Measurements from ENCODE around the gene MINDY4. TPM values are rescaled to one million over a fixed set of nuclear protein-coding genes. Genes with fewer than 3 reads are reported as not detected.

The MINDY4 gene
- total and polyA plus RNA-seq, 2 of the 8 experiments (the other 6 are each of a cell fraction or from before 2014, with no cell fraction given) = 1.3 to 3.6 TPM

- Histone ChIP-seq H3K18ac (ENCODE audit: extremely low read depth, low read length) (no peak overlapping the region), H4K91ac (replicated peaks; ENCODE audit: insufficient read length, low read length) (no peak overlapping the region), H4K5ac (ENCODE audit: insufficient read length, low read depth, low read length) (no peak overlapping the region), H4K8ac (ENCODE audit: extremely low read depth, insufficient read depth, low read length) (no peak overlapping the region), H2AFZ (ENCODE audit: low read length) (no peak overlapping the region), H3K23ac (ENCODE audit: insufficient read length) (no peak overlapping the region), H3K36me3 (ENCODE audit: control insufficient read depth in 2 of 4, insufficient read depth in 4 of 4, low read length in 3 of 4) (no peaks in the 10 kb centered on the region), H3K4ac (replicated peaks; ENCODE audit: insufficient read length, low read depth, low read length) (no peak overlapping the region), H3K56ac (replicated peaks; ENCODE audit: insufficient read length, low read depth, low read length) (no peak overlapping the region), H3K79me2 (ENCODE audit: control insufficient read depth in 1 of 2, insufficient read depth in 2 of 2, low read length in 2 of 2) (no peaks in the 10 kb centered on the region), H2BK20ac (ENCODE audit: low read length) (no peak overlapping the region), H3K9me3 (ENCODE audit: insufficient read depth in 2 of 2, low read depth in 1 of 2, low read length in 1 of 2) (no peaks in the 10 kb centered on the region), H3K23me2 (ENCODE audit: low read depth, low read length) (no peaks in the 10 kb centered on the region), H2BK15ac (ENCODE audit: low read length) (no peak overlapping the region), H3K4me2 (ENCODE audit: insufficient read depth in 1 of 2, low read depth in 2 of 2, low read length in 2 of 2) (no peak overlapping the region), H3K27me3 (replicated peaks in 1 of 4; ENCODE audit: control insufficient read depth in 3 of 4, extremely low read depth in 1 of 4, insufficient read depth in 3 of 4, low read length in 3 of 4) (no peaks in the 10 kb centered on the region), H2AK5ac (ENCODE audit: low read depth, low read length) (no peak overlapping the region), H3K27ac (ENCODE audit: low read depth, low read length) (no peak overlapping the region), H3K14ac (ENCODE audit: insufficient read length) (no peak overlapping the region), H3K9ac (replicated peaks in 1 of 4; ENCODE audit: extremely low read depth in 1 of 4, low read depth in 3 of 4, low read length in 3 of 4) (no peak overlapping the region), H3K79me1 (ENCODE audit: low read depth, low read length) (no peaks in the 10 kb centered on the region), H2BK5ac (ENCODE audit: low read depth, low read length) (no peak overlapping the region), H2BK12ac (ENCODE audit: low read depth, low read length) (no peak overlapping the region), H3K4me3 (ENCODE audit: extremely low read depth in 1 of 4, insufficient read depth in 2 of 4, low read depth in 3 of 4, low read length in 4 of 4) (no peak overlapping the region), H3K4me1 (replicated peaks in 1 of 4; ENCODE audit: control insufficient read depth in 3 of 4, insufficient read depth in 4 of 4, low read length in 3 of 4) (0 out of 7 replicates have a peak, but pooled peaks cover 0 to 1% (median 0%) of the 10 kb centered on the region in 4 experiments), H2BK120ac (replicated peaks; ENCODE audit: low read depth, low read length) (no peak overlapping the region), H4K20me1 (replicated peaks in 1 of 2; ENCODE audit: control insufficient read depth in 1 of 2, insufficient read depth in 2 of 2, low read length in 2 of 2) (no peaks in the 10 kb centered on the region)
- FAIRE-seq (no peak), DNase-seq (ENCODE audit: low read depth in 1 of 2, low spot score in 2 of 2) (no peak)
- WGBS, 2 experiments (ENCODE audit: extremely low coverage in 1 of 2, insufficient coverage in 1 of 2, insufficient read length in 1 of 2, insufficient replicate concordance in 2 of 2, low coverage in 1 of 2, low lambda C conversion rate in 2 of 2, missing lambda C conversion rate in 1 of 2) = 78% methylated on average over 8 of the region's 8 CpGs; no CpG with 5 or more reads in 1 of the 2 experiments
- CTCF ChIA-PET (ENCODE audit: partially characterized antibody) = interaction anchor here (0.6 to 1.1 kb wide), 3 partner anchors 52 to 96 kb away, joined by 3 read pairs; no protein-coding TSS in a partner anchor
- POLR2A ChIA-PET (ENCODE audit: partially characterized antibody) = interaction anchor here (0.9 to 1.0 kb wide), 2 partner anchors 10 to 96 kb away, joined by 3 read pairs; no protein-coding TSS in a partner anchor
- TF ChIP-seq RFX5 (IDR thresholded peaks at IDR 0.05; ENCODE audit: borderline replicate concordance, low read depth, low read length) (no peak), JUN (IDR thresholded peaks at IDR 0.05; ENCODE audit: low read depth, low read length) (no peak), HDAC2 (IDR thresholded peaks at IDR 0.05; ENCODE audit: borderline replicate concordance in 1 of 2, low read depth in 2 of 2, low read length in 2 of 2) (no peak), YY1 (IDR thresholded peaks at IDR 0.05; ENCODE audit: low read depth, low read length) (no peak), RAD21 (IDR thresholded peaks at IDR 0.05 in 1 of 2, conservative IDR thresholded peaks at IDR 0.05 in 1 of 2; ENCODE audit: low read depth in 2 of 2, low read length in 2 of 2) (no peak), EGR1 (IDR thresholded peaks at IDR 0.05; ENCODE audit: borderline replicate concordance, low read depth, low read length) (no peak), SP1 (IDR thresholded peaks at IDR 0.05; ENCODE audit: low read depth, low read length) (no peak), HDAC6 (IDR thresholded peaks at IDR 0.05; ENCODE audit: low read depth, low read length) (no peak), CHD1 (IDR thresholded peaks at IDR 0.05; ENCODE audit: low read depth, low read length) (no peak), POLR2A (IDR thresholded peaks at IDR 0.05; ENCODE audit: control extremely low read depth in 1 of 2, low read depth in 2 of 2, low read length in 2 of 2) (no peak), SRF (IDR thresholded peaks at IDR 0.05; ENCODE audit: low read depth, low read length) (no peak)
These were observed 71.6 kb downstream of the MINDY4 start for GRCh38 chr7:30842542-30843451.

All from H1 (cell line).